GM19397 (cell line): ENCODE data around the gene TAS1R2.
"Not testable (repeated sequence)": the region's sequence is repeated elsewhere in the genome, so short reads cannot be mapped to it uniquely, and the experiment has no call there.

Experiments
- ATAC-seq: cut with Tn5 transposase; IDR thresholded peaks from one replicate; pipeline ENCODE4 v1.9.1; 2021; ENCODE audit warnings: mild to moderate bottlenecking, moderate library complexity; ENCODE audit not compliant: unreplicated experiment

Gene TAS1R2

GRCh38 chr1:18884419-18884717, 24.9 kb upstream of the TAS1R2 start:
- ATAC-seq, result no peak

GRCh38 chr1:18883636-18884418, 24.4 kb upstream of the TAS1R2 start:
- ATAC-seq, result no peak

GRCh38 chr1:18883079-18883478, 23.6 kb upstream of the TAS1R2 start:
- no peak for ATAC-seq

- no peak for ATAC-seq
These were observed 23.0 kb upstream of the TAS1R2 start for GRCh38 chr1:18882486-18882885.

- ATAC-seq, result no peak
These were observed 22.4 kb upstream of the TAS1R2 start for GRCh38 chr1:18881642-18882431.

- no peak for ATAC-seq
These were observed 21.7 kb upstream of the TAS1R2 start for GRCh38 chr1:18881164-18881563.

GRCh38 chr1:18880585-18880984, 21.1 kb upstream of the TAS1R2 start:
- no peak for ATAC-seq

GRCh38 chr1:18879791-18880309, 20.4 kb upstream of the TAS1R2 start:
- no peak for ATAC-seq

GRCh38 chr1:18879215-18879790, 19.8 kb upstream of the TAS1R2 start:
- ATAC-seq, result no peak

GRCh38 chr1:18878538-18879214, 19.2 kb upstream of the TAS1R2 start:
- no peak for ATAC-seq

- no peak for ATAC-seq
These were observed 17.8 kb upstream of the TAS1R2 start for GRCh38 chr1:18877282-18877681.

GRCh38 chr1:18876210-18876609, 16.8 kb upstream of the TAS1R2 start:
- no peak for ATAC-seq

- no peak for ATAC-seq
These were observed 16.3 kb upstream of the TAS1R2 start for GRCh38 chr1:18875796-18876128.

- ATAC-seq, result no peak
These were observed 15.8 kb upstream of the TAS1R2 start for GRCh38 chr1:18875107-18875795.

GRCh38 chr1:18874600-18874999, 15.1 kb upstream of the TAS1R2 start:
- ATAC-seq, result no peak

- no peak for ATAC-seq
These were observed 14.6 kb upstream of the TAS1R2 start for GRCh38 chr1:18874036-18874435.

- ATAC-seq, result no peak
These were observed 12.7 kb upstream of the TAS1R2 start for GRCh38 chr1:18872071-18872611.

GRCh38 chr1:18871401-18872070, 12.1 kb upstream of the TAS1R2 start:
- ATAC-seq, result no peak

- ATAC-seq, result no peak
These were observed 11.5 kb upstream of the TAS1R2 start for GRCh38 chr1:18870957-18871356.

GRCh38 chr1:18870595-18870865, 11.1 kb upstream of the TAS1R2 start:
- ATAC-seq, result not testable (repeated sequence)
